Activated CD4-positive, alpha-beta T cell treated with anti-CD3 and anti-CD28 coated beads, Interleukin-2, amount 10 ng/mL, durations not matched to agents 24 days and 14 days (primary cell): ENCODE results near the gene RBM6. TPM values are rescaled to one million over a fixed set of nuclear protein-coding genes. Genes with fewer than 3 reads are reported as not detected.
A peak's percentile ranks its signal among the peaks of the same experiment; 100 is the strongest.
"Not testable (repeated sequence)": the region's sequence is repeated elsewhere in the genome, so short reads cannot be mapped to it uniquely, and the experiment has no call there.

Experiments used
- DNase-seq: peaks from one replicate; pipeline ENCODE4 v3.0.0; 2022
- H3K27ac Mint-ChIP-seq: one replicate; pipeline ENCODE4 v1.8.0; 2022; ENCODE audit warnings: mild to moderate bottlenecking, mixed read lengths
- H3K27me3 Mint-ChIP-seq: one replicate; pipeline ENCODE4 v1.8.0; 2022; ENCODE audit warnings: mixed read lengths
- H3K36me3 Mint-ChIP-seq: one replicate; pipeline ENCODE4 v1.8.0; 2022; ENCODE audit warnings: low read depth, mild to moderate bottlenecking, mixed read lengths
- H3K4me1 Mint-ChIP-seq: one replicate; pipeline ENCODE4 v1.8.0; 2021; ENCODE audit warnings: mixed read lengths
- H3K4me3 Mint-ChIP-seq: one replicate; pipeline ENCODE4 v1.8.0; 2022; ENCODE audit warnings: mild to moderate bottlenecking, moderate library complexity, mixed read lengths
- H3K9me3 Mint-ChIP-seq: one replicate; pipeline ENCODE4 v1.8.0; 2021; ENCODE audit warnings: mixed read lengths
- intact Hi-C: fragments of 100-400 bp; cut with micrococcal nuclease; formaldehyde crosslinking; loops from one replicate; pipeline ENCODE4 v1.15.1; 2023
- total RNA-seq: library from RNA; stranded (reverse); gene quantifications from 2 replicates; pipeline ENCODE4 v1.2.3, GENCODE V29; 2022

Gene RBM6, protein sequence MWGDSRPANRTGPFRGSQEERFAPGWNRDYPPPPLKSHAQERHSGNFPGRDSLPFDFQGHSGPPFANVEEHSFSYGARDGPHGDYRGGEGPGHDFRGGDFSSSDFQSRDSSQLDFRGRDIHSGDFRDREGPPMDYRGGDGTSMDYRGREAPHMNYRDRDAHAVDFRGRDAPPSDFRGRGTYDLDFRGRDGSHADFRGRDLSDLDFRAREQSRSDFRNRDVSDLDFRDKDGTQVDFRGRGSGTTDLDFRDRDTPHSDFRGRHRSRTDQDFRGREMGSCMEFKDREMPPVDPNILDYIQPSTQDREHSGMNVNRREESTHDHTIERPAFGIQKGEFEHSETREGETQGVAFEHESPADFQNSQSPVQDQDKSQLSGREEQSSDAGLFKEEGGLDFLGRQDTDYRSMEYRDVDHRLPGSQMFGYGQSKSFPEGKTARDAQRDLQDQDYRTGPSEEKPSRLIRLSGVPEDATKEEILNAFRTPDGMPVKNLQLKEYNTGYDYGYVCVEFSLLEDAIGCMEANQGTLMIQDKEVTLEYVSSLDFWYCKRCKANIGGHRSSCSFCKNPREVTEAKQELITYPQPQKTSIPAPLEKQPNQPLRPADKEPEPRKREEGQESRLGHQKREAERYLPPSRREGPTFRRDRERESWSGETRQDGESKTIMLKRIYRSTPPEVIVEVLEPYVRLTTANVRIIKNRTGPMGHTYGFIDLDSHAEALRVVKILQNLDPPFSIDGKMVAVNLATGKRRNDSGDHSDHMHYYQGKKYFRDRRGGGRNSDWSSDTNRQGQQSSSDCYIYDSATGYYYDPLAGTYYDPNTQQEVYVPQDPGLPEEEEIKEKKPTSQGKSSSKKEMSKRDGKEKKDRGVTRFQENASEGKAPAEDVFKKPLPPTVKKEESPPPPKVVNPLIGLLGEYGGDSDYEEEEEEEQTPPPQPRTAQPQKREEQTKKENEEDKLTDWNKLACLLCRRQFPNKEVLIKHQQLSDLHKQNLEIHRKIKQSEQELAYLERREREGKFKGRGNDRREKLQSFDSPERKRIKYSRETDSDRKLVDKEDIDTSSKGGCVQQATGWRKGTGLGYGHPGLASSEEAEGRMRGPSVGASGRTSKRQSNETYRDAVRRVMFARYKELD
- total RNA-seq = 95.3 and 100 TPM in 2 replicates

- H3K27ac Mint-ChIP-seq = peak within 1 kb of the TSS; percentile 98
- H3K4me3 Mint-ChIP-seq = peak within 1 kb of the TSS; percentile 99
- no peaks in the 10 kb centered on the region for H3K27me3 Mint-ChIP-seq
- intact Hi-C loops = loop anchor here (1.0 to 2.0 kb wide), 3 partner anchors 11 to 148 kb away; partner anchors contain the start of genes MON1A, RBM5 and TRAIP
- peaks cover 15% of the 10 kb centered on the region for H3K36me3 Mint-ChIP-seq
- DNase-seq = peak; percentile 98
- H3K4me1 Mint-ChIP-seq = peaks cover 24% of the 10 kb centered on the region
- no peaks in the 10 kb centered on the region for H3K9me3 Mint-ChIP-seq
These were observed at the start of gene RBM6 for GRCh38 chr3:49939858-49940666. TSS of gene RBM6 (plus strand) at chr3:49940150. CDS start at chr3:49962642, 22,492 bp downstream.

- H3K4me1 Mint-ChIP-seq = no peaks in the 10 kb centered on the region
- H3K4me3 Mint-ChIP-seq = no peak overlapping the region
- no peaks in the 10 kb centered on the region for H3K9me3 Mint-ChIP-seq
- no peaks in the 10 kb centered on the region for H3K36me3 Mint-ChIP-seq
- no peaks in the 10 kb centered on the region for H3K27me3 Mint-ChIP-seq
- no peak overlapping the region for H3K27ac Mint-ChIP-seq
- intact Hi-C loops = no loop called here
- no peak for DNase-seq
These were observed 44.2 kb upstream of the RBM6 start for GRCh38 chr3:49895791-49896190.

DNA sequence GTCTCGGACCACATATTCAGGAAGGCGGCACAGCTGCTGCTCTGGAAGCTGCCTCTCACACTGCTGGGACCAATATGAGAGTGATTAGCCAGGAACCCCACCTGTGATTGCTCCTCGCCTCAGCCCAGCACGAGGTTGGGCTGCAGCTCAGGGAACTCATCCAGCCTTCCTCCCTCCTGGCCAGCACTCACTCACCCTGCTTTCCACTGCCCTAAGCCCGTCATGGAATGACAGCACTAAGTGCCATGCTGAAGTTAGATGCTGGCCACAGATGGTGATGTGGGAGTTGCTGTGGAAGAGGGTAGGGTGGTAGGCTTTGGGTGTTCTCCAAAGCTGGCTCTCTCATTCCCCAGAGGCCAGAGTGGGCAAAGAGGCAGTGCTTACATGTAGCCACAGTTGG is 43.6 kb upstream of the RBM6 start:
- Mint-ChIP-seq H3K4me3 (no peak overlapping the region), H3K36me3 (no peaks in the 10 kb centered on the region), H3K4me1 (peaks cover 3% of the 10 kb centered on the region), H3K27ac (no peak overlapping the region), H3K9me3 (no peaks in the 10 kb centered on the region), H3K27me3 (no peaks in the 10 kb centered on the region)
- intact Hi-C loops = no loop called here
- DNase-seq = no peak

- H3K4me1 Mint-ChIP-seq = peaks cover 6% of the 10 kb centered on the region
- H3K4me3 Mint-ChIP-seq = no peak overlapping the region
- no peak overlapping the region for H3K27ac Mint-ChIP-seq
- DNase-seq = no peak
- H3K9me3 Mint-ChIP-seq = no peaks in the 10 kb centered on the region
- H3K27me3 Mint-ChIP-seq = no peaks in the 10 kb centered on the region
- H3K36me3 Mint-ChIP-seq = no peaks in the 10 kb centered on the region
- intact Hi-C loops = no loop called here
These were observed 41.0 kb upstream of the RBM6 start for GRCh38 chr3:49898991-49899390.

GRCh38 chr3:49899815-49900214 is 40.1 kb upstream of the RBM6 start:
- peaks cover 14% of the 10 kb centered on the region for H3K4me1 Mint-ChIP-seq
- DNase-seq = no peak
- no peaks in the 10 kb centered on the region for H3K9me3 Mint-ChIP-seq
- H3K27me3 Mint-ChIP-seq = no peaks in the 10 kb centered on the region
- H3K36me3 Mint-ChIP-seq = no peaks in the 10 kb centered on the region
- intact Hi-C loops = no loop called here
- H3K27ac Mint-ChIP-seq = no peak overlapping the region
- no peak overlapping the region for H3K4me3 Mint-ChIP-seq

GRCh38 chr3:49900491-49901153 is 39.3 kb upstream of the RBM6 start:
- peaks cover 17% of the 10 kb centered on the region for H3K4me1 Mint-ChIP-seq

GRCh38 chr3:49901366-49902339 is 38.3 kb upstream of the RBM6 start:
- Mint-ChIP-seq H3K27ac (no peak overlapping the region), H3K4me3 (no peak overlapping the region), H3K4me1 (peaks cover 28% of the 10 kb centered on the region), H3K9me3 (no peaks in the 10 kb centered on the region), H3K27me3 (no peaks in the 10 kb centered on the region), H3K36me3 (no peaks in the 10 kb centered on the region)
- intact Hi-C loops = no loop called here
- peak; percentile 67 for DNase-seq

More at GRCh38 chr3:49900491-49901153, 39.3 kb upstream of the RBM6 start:
- Mint-ChIP-seq H3K9me3 (no peaks in the 10 kb centered on the region), H3K27ac (no peak overlapping the region), H3K4me3 (no peak overlapping the region), H3K27me3 (no peaks in the 10 kb centered on the region), H3K36me3 (no peaks in the 10 kb centered on the region)
- intact Hi-C loops = no loop called here
- no peak for DNase-seq

GRCh38 chr3:49902511-49903345 is 37.2 kb upstream of the RBM6 start:
- H3K9me3 Mint-ChIP-seq = no peaks in the 10 kb centered on the region
- no peak for DNase-seq
- H3K4me3 Mint-ChIP-seq = peak overlapping the region; percentile 89
- intact Hi-C loops = no loop called here
- no peaks in the 10 kb centered on the region for H3K27me3 Mint-ChIP-seq
- H3K27ac Mint-ChIP-seq = no peak overlapping the region
- H3K36me3 Mint-ChIP-seq = no peaks in the 10 kb centered on the region
- H3K4me1 Mint-ChIP-seq = peaks cover 31% of the 10 kb centered on the region

GRCh38 chr3:49903451-49904424 is 36.2 kb upstream of the RBM6 start, which contains the start of gene MST1R:
TSS of gene MST1R (minus strand) at chr3:49903873. CDS start at chr3:49903609, 264 bp downstream.
- intact Hi-C loops = no loop called here
- H3K27ac Mint-ChIP-seq = peak within 1 kb of the TSS; percentile 90
- no peaks in the 10 kb centered on the region for H3K9me3 Mint-ChIP-seq
- peaks cover 31% of the 10 kb centered on the region for H3K4me1 Mint-ChIP-seq
- DNase-seq = peak; percentile 98
- H3K27me3 Mint-ChIP-seq = no peaks in the 10 kb centered on the region
- H3K4me3 Mint-ChIP-seq = peak within 1 kb of the TSS; percentile 89
- H3K36me3 Mint-ChIP-seq = peaks cover 1% of the 10 kb centered on the region

GRCh38 chr3:49904448-49904847 is 35.5 kb upstream of the RBM6 start:
- H3K27me3 Mint-ChIP-seq, H3K9me3 Mint-ChIP-seq, H3K36me3 Mint-ChIP-seq, intact Hi-C loops, DNase-seq: not testable (repeated sequence)
- H3K4me3 Mint-ChIP-seq = peak overlapping the region; percentile 89
- peaks cover 31% of the 10 kb centered on the region for H3K4me1 Mint-ChIP-seq
- peak overlapping the region; percentile 90 for H3K27ac Mint-ChIP-seq
